Measurements from ENCODE around the gene TEAD1.

DNA sequence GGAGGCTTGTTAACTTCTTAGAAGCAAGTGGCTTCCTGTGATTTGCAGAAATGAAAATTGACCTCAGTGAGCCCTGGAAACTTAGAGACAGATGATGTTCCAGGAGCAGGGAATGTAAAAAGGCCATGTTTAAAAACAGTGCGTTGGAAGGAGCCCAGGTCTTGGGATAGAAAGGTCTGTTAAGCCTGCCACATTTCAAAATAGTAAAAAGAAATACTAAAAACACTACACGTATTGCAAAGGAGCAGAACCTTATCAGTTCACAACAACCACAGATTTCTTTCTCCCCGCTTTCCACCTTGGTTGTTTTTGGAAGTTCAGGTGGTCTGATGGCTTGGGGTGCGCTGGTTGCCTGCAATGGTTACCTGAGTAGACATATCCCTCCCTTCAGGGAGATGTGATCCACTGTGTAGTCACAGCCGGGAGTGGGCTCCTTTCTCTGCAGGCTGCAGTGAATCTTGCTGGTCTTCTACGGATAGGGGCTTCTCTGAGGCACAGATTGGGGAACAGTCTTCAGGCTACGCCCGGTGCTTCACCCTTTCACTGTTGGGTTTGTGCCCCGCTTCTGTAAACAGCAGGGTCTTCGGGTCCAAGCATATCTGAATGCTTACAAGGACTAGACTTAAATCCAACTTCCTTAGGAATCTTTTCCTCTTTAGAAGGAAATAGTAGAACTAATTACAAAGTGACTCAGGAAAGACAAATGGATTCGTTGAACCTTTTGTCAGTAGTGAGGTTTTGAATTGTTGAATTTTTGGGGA, 1.9 kb downstream of the TEAD1 start:
- TF ChIP-seq CTCF (IDR thresholded peaks at IDR 0.05) (no peak), POLR2A (IDR thresholded peaks at IDR 0.05) (no peak), EP300 (IDR thresholded peaks at IDR 0.05) (no peak)
